ENCODE results near the gene POLD4.
"Not testable (repeated sequence)": the region's sequence is repeated elsewhere in the genome, so short reads cannot be mapped to it uniquely, and the experiment has no call there.

POLD4 gene

GRCh38 chr11:67353317-67354074 lies at the start of gene POLD4:
POLD4 (minus strand) TSS chr11:67353546; CDS start chr11:67353399, 147 bp downstream.
- DNase-seq = peak; percentile 92

- not testable (repeated sequence) for DNase-seq
Observed at GRCh38 chr11:67403085-67403484, 49.7 kb upstream of the POLD4 start.

- DNase-seq = not testable (repeated sequence)
Observed at GRCh38 chr11:67402192-67402839, 49.0 kb upstream of the POLD4 start.

GRCh38 chr11:67401495-67402191 lies 48.3 kb upstream of the POLD4 start, which contains the start of gene PPP1CA:
PPP1CA (minus strand) TSS chr11:67401858; CDS start chr11:67401782, 76 bp downstream.
- DNase-seq = peak; percentile 89

GRCh38 chr11:67400942-67401494 lies 47.7 kb upstream of the POLD4 start:
- DNase-seq = no peak

GRCh38 chr11:67400251-67400941 lies 47.0 kb upstream of the POLD4 start:
- DNase-seq = no peak

- no peak for DNase-seq
Observed at GRCh38 chr11:67398661-67399563, 45.6 kb upstream of the POLD4 start.

GRCh38 chr11:67397986-67398660 lies 44.8 kb upstream of the POLD4 start:
- no peak for DNase-seq

- no peak for DNase-seq
Observed at GRCh38 chr11:67397536-67397935, 44.2 kb upstream of the POLD4 start.

GRCh38 chr11:67396587-67397389 lies 43.4 kb upstream of the POLD4 start:
- no peak for DNase-seq

GRCh38 chr11:67396259-67396581 lies 42.9 kb upstream of the POLD4 start:
- DNase-seq = no peak

GRCh38 chr11:67395555-67396258 lies 42.4 kb upstream of the POLD4 start:
- DNase-seq = no peak

- no peak for DNase-seq
Observed at GRCh38 chr11:67393990-67394389, 40.6 kb upstream of the POLD4 start.

GRCh38 chr11:67393437-67393836 lies 40.1 kb upstream of the POLD4 start:
- no peak for DNase-seq

GRCh38 chr11:67392183-67392715 lies 38.9 kb upstream of the POLD4 start:
- no peak for DNase-seq

- DNase-seq = peak; percentile 86
Observed at GRCh38 chr11:67391304-67392182, 38.2 kb upstream of the POLD4 start, which contains the start of gene RAD9A. RAD9A (plus strand) TSS chr11:67391986; CDS start chr11:67392045, 59 bp downstream.

GRCh38 chr11:67390947-67391303 lies 37.6 kb upstream of the POLD4 start:
- DNase-seq = no peak

- DNase-seq = no peak
Observed at GRCh38 chr11:67389477-67389876, 36.1 kb upstream of the POLD4 start.
